Adrenal gland (tissue), 12 donors: Measurements from ENCODE around the gene HLF. TPM values are rescaled to one million over a fixed set of nuclear protein-coding genes. Genes with fewer than 3 reads are reported as not detected.

Experiments used
- DNase-seq, 7 donors: peaks; one replicate each; pipeline ENCODE4 v3.0.0-alpha.2; 2019 to 2020
- H3K27ac ChIP-seq, 5 donors: fragments of 200-600 bp; sonication (generic) in 4 of 5; 1 replicate in 3 of 5; 2 replicates in 2 of 5; pipeline versions ENCODE4 v1.5.1 to v1.8.0; 2016 to 2020; ENCODE audit warnings: mild to moderate bottlenecking in 1 of 5
- H3K27me3 ChIP-seq: fragments of 200-600 bp; 2 replicates; pipeline ENCODE4 v1.8.0; 2021
- H3K36me3 ChIP-seq, 2 donors: fragments of 200-600 bp; replicated peaks in 1 of 2; 1 replicate in 1 of 2; 2 replicates in 1 of 2; pipeline versions ENCODE4 v1.5.1 to v1.8.0; 2018 to 2022
- H3K4me1 ChIP-seq, 2 donors: fragments of 200-600 bp; replicated peaks in 1 of 2; 1 replicate in 1 of 2; 2 replicates in 1 of 2; pipeline versions ENCODE4 v1.5.1 to v1.8.0; 2018 to 2021
- H3K4me3 ChIP-seq, 4 donors: fragments of 200-600 bp; sonication (generic) in 3 of 4; one replicate each; pipeline ENCODE4 v1.5.1; 2016 to 2018
- H3K9me3 ChIP-seq, 3 donors: fragments of 200-600 bp; sonication (generic) in 1 of 3; replicated peaks in 1 of 3; 1 replicate in 2 of 3; 2 replicates in 1 of 3; pipeline versions ENCODE4 v1.5.1 to v1.8.0; 2016 to 2021
- POLR2A ChIP-seq, 2 donors: fragments of 450-650 bp; IDR thresholded peaks; one replicate each; pipeline ENCODE4 v1.6.1; 2017; ENCODE audit warnings: antibody characterized with exemption in 2 of 2, mild to moderate bottlenecking in 2 of 2, moderate library complexity in 1 of 2
- WGBS, 4 donors: extraction: QIAGEN DNeasy Blood & Tissue Kit in 2 of 4; methylation state at CpG; one replicate each; pipeline versions ENCODE4 v1.1.5 to v1.1.7; 2013 to 2017; 5-methylcytosine and 5-hydroxymethylcytosine counted together
- intact Hi-C, 2 donors: fragments of 100-400 bp; cut with DNase I; formaldehyde crosslinking; loops; one replicate each; pipeline versions ENCODE4 v1.14.1 to v1.15.0; 2022 to 2023
- polyA plus RNA-seq, 3 donors: library from polyadenylated mRNA; stranded (reverse); fragments of 200-250 nt in 2 of 3; fragments of 350-450 nt in 1 of 3; fragmentation: Illumina TruSeq in 1 of 3; extraction: RNeasy Lipid Tissue Mini Kit (QIAGEN cat#74804) in 1 of 3; gene quantifications; one replicate each; pipeline ENCODE4 v1.2.3, GENCODE V29; 2013 to 2014
- total RNA-seq, 9 donors: library from RNA; depleted of rRNA in 4 of 9; stranded (reverse); fragments of >200 nt in 4 of 9; fragments of 120-200 nt in 1 of 9; fragmentation: NEBNext Ultra II Directional in 1 of 9; extraction: Animal tissue kit (Norgen Biotek cat#: 25700) in 1 of 9; gene quantifications; one replicate each; pipeline versions ENCODE4 v1.1.0 to v1.2.4, GENCODE V29; 2013 to 2023
- TF ChIP-seq, protein P1 (sequence below), 6 experiments: fragments of 450-650 bp in 4 of 6; fragments of 200-600 bp in 2 of 6; sonication (generic) in 1 of 6; IDR thresholded peaks; 1 replicate in 5 of 6; 2 replicates in 1 of 6; pipeline versions ENCODE4 v1.5.1 to v1.8.0; 2016 to 2021; ENCODE audit warnings: antibody characterized with exemption in 6 of 6, mild to moderate bottlenecking in 2 of 6, moderate library complexity in 1 of 6
- donor health status: healthy with polysubstance abuse.
- donor health status: Bipolar disorder and iron deficiency.
- donor health status: DM: yes; HTN: yes; CAD: no.
- donor health status: DM: no; HTN: no; CAD: no.
- donor health status: DM: no; HTN: no; CAD: no.
- donor health status: DM: yes; HTN: yes; CAD: no.

HLF gene
- total and polyA plus RNA-seq, 12 donors, result 1.3 to 74.3 (median 27.0) TPM

GRCh38 chr17:55303008-55303493 lies 38.3 kb downstream of the HLF start:
- Histone ChIP-seq H3K27me3 (no peaks in the 10 kb centered on the region), H3K4me1 (peaks cover 7 to 21% of the 10 kb centered on the region in 2 donors), H3K27ac (no peak overlapping the region), H3K9me3 (no peaks in the 10 kb centered on the region), H3K36me3 (no peaks in the 10 kb centered on the region), H3K4me3 (no peak overlapping the region)
- intact Hi-C loops, result no loop called here
- no peak for DNase-seq
- TF ChIP-seq, protein P1, sequence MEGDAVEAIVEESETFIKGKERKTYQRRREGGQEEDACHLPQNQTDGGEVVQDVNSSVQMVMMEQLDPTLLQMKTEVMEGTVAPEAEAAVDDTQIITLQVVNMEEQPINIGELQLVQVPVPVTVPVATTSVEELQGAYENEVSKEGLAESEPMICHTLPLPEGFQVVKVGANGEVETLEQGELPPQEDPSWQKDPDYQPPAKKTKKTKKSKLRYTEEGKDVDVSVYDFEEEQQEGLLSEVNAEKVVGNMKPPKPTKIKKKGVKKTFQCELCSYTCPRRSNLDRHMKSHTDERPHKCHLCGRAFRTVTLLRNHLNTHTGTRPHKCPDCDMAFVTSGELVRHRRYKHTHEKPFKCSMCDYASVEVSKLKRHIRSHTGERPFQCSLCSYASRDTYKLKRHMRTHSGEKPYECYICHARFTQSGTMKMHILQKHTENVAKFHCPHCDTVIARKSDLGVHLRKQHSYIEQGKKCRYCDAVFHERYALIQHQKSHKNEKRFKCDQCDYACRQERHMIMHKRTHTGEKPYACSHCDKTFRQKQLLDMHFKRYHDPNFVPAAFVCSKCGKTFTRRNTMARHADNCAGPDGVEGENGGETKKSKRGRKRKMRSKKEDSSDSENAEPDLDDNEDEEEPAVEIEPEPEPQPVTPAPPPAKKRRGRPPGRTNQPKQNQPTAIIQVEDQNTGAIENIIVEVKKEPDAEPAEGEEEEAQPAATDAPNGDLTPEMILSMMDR (IDR thresholded peaks at IDR 0.05), result no peak
- no peak for TF ChIP-seq POLR2A (IDR thresholded peaks at IDR 0.05)
- 82 to 92% (median 91%) methylated on average over 2 to 3 of the region's 3 CpGs for WGBS, 4 donors

DNA sequence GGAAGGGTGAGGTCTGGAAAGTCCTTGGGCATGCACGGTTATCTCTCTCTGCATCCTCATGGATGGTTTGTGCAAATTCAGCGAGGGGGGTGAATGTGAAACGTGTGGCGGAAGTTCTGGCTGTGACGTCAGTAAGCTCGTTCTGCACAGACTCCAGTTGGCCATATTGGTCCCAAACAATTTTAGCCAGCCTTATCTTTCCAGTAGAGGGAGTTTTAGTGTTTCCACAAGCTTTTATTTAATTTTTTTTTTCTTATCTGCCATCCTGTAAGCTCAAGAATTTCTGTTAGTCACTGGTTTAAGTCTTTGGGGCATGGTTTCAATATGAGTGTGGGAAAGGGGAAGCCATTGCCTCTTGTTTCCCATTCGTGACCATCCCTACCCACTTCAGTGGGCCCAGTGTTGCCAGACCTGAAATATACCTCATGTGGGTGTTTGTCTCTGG lies 39.0 kb downstream of the HLF start:
- H3K4me3 ChIP-seq, result no peak overlapping the region
- WGBS, 4 donors, result 67 to 74% (median 73%) methylated on average over 7 of the region's 7 CpGs
- DNase-seq, result peak in 3 of 7 donors; percentile 34 to 48 (median 41)
- H3K4me1 ChIP-seq, result peaks cover 7 to 21% of the 10 kb centered on the region in 2 donors
- intact Hi-C loops, result no loop called here
- H3K36me3 ChIP-seq, result no peaks in the 10 kb centered on the region
- no peaks in the 10 kb centered on the region for H3K27me3 ChIP-seq
- H3K27ac ChIP-seq, result peak overlapping the region in 2 of 5 donors; percentile 17 to 45
- H3K9me3 ChIP-seq, result no peaks in the 10 kb centered on the region
- no peak for TF ChIP-seq POLR2A (IDR thresholded peaks at IDR 0.05)
- TF ChIP-seq, protein P1 (IDR thresholded peaks at IDR 0.05), result peak in 3 of 6 experiments; percentile 4 to 40 (median 31)

- 85 to 97% (median 91%) methylated on average over 10 to 11 of the region's 11 CpGs for WGBS, 4 donors
- peaks cover 7 to 21% of the 10 kb centered on the region in 2 donors for H3K4me1 ChIP-seq
- H3K27me3 ChIP-seq, result no peaks in the 10 kb centered on the region
- H3K9me3 ChIP-seq, result no peaks in the 10 kb centered on the region
- TF ChIP-seq, protein P1 (IDR thresholded peaks at IDR 0.05), result no peak
- TF ChIP-seq POLR2A (IDR thresholded peaks at IDR 0.05), result no peak
- intact Hi-C loops, result no loop called here
- H3K4me3 ChIP-seq, result no peak overlapping the region
- H3K27ac ChIP-seq, result peak overlapping the region in 2 of 5 donors; percentile 17 to 45
- no peak for DNase-seq
- no peaks in the 10 kb centered on the region for H3K36me3 ChIP-seq
Measured at GRCh38 chr17:55304171-55304859, 39.6 kb downstream of the HLF start.

DNA sequence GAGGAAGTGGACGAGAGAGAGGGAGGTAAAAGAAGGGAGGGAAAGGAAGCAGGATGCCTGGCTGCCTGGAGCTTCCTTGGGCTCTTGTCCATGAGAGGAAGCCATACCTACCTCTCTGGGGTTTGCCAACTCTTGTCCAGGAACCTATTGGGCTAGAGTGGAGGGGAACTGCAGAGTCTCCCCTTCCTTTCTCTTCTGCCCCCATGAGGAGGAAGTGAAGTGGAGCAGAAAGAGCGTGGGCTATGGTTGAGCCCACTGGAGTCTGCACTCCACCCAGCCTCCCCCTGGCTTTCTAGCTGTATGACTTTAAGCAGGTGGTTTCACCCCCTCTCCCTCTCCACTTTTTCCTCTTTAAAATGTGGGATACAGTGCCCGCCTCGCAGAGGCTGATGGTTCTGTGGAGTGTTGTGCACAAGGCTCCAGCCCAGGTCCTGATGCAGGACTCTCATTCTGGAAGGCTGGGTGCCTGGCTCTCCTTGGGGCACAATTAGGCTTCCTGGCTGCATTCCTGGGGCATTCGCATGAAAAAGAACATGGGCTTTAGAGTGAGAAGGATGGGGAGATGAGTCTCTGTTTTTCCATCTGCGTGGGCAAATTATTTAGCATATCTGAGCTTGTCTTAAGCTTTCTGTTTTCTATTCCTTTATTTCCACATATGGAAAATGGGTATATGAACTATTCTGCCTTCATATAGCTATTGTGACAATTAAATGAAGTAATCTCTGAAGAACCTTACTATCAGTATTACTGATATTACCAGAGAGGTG lies 40.7 kb downstream of the HLF start:
- 83 to 92% (median 90%) methylated on average over 6 of the region's 6 CpGs for WGBS, 4 donors
- H3K36me3 ChIP-seq, result no peaks in the 10 kb centered on the region
- H3K4me3 ChIP-seq, result no peak overlapping the region
- TF ChIP-seq POLR2A (IDR thresholded peaks at IDR 0.05), result no peak
- TF ChIP-seq, protein P1 (IDR thresholded peaks at IDR 0.05), result no peak
- H3K27ac ChIP-seq, result no peak overlapping the region
- intact Hi-C loops, result no loop called here
- H3K9me3 ChIP-seq, result no peaks in the 10 kb centered on the region
- no peaks in the 10 kb centered on the region for H3K27me3 ChIP-seq
- H3K4me1 ChIP-seq, result peaks cover 7 to 21% of the 10 kb centered on the region in 2 donors
- no peak for DNase-seq
